ENCODE results near the gene MICAL2.

DNA sequence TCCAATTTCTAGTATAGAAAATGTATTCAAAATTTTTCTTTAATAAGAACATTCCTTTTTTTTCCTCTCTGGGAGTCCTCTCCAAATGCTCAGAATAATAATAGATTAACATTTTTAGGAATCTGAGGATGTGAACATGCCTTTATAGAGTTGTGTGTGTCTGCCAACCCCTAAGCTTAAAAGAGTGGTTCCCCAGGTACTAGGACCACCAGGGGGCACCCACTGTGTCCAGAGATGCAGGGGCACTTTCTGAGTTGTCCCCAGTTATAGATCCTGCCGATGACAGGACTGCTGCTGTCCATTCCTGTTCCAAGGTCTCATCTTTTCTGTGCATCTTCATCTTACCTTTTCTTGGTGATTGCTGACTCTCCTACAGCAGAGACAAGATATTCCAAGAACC lies 27.0 kb upstream of the MICAL2 start:
- TF ChIP-seq YY1 (IDR thresholded peaks at IDR 0.05; ENCODE audit: low read depth): no peak
- no peak for TF ChIP-seq CEBPB (IDR thresholded peaks at IDR 0.05)
- TF ChIP-seq RAD21 (IDR thresholded peaks at IDR 0.05; ENCODE audit: low read depth): no peak
- no peak for TF ChIP-seq CREB1 (IDR thresholded peaks at IDR 0.05; ENCODE audit: low read depth)
- TF ChIP-seq EP300 (IDR thresholded peaks at IDR 0.05; ENCODE audit: borderline replicate concordance): no peak
- TF ChIP-seq TCF12 (IDR thresholded peaks at IDR 0.05; ENCODE audit: low read depth): no peak
- TF ChIP-seq TEAD4 (IDR thresholded peaks at IDR 0.05): no peak
- no peak for TF ChIP-seq TAF1 (IDR thresholded peaks at IDR 0.05; ENCODE audit: low read depth)
- no peak for TF ChIP-seq MAX (IDR thresholded peaks at IDR 0.05)
- TF ChIP-seq USF1 (IDR thresholded peaks at IDR 0.05): no peak

All from Ishikawa (cell line).